GM19193 (cell line): ENCODE data around the gene RAD9A.

Experiments used
- POLR2A ChIP-seq: IDR thresholded peaks from 4 replicates; pipeline ENCODE4 v1.6.1; 2011; ENCODE audit not compliant: insufficient read depth, insufficient read length; ENCODE audit errors: extremely low read depth

Gene RAD9A

DNA sequence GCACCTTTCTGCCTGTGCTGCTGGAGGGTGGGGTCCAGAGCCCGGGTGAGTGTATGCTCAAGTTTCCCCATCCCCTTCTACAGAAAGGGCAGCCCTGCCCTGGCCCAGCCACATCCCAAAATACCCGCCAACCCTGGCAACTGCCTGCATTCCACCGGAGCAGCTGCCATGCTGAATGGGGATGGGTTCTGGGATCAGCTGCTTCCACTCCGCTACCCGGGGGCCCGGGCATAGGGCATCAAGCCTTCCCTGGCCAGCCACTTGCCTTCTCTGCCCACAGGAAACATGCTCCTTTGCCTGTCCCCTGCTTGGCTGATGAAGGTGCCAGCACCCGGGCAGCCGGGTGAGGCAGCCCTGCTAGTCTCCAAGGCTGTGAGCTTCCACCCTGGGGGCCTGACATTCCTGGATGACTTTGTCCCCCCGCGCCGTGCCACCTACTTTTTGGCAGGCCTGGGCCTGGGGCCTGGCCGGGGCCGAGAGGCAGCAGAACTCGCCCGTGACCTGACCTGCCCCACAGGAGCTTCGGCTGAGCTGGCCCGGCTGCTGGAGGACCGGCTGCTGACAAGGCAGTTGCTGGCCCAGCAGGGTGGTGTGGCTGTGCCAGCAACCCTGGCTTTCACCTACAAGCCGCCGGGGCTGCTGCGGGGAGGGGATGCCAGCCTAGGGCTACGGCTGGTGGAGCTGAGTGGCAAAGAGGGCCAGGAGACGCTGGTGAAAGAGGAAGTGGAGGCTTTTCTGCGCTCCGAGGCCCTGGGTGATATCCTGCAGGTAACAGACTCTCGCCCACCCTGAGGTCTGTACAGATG is 26.9 kb downstream of the RAD9A start:
- no peak for TF ChIP-seq POLR2A

DNA sequence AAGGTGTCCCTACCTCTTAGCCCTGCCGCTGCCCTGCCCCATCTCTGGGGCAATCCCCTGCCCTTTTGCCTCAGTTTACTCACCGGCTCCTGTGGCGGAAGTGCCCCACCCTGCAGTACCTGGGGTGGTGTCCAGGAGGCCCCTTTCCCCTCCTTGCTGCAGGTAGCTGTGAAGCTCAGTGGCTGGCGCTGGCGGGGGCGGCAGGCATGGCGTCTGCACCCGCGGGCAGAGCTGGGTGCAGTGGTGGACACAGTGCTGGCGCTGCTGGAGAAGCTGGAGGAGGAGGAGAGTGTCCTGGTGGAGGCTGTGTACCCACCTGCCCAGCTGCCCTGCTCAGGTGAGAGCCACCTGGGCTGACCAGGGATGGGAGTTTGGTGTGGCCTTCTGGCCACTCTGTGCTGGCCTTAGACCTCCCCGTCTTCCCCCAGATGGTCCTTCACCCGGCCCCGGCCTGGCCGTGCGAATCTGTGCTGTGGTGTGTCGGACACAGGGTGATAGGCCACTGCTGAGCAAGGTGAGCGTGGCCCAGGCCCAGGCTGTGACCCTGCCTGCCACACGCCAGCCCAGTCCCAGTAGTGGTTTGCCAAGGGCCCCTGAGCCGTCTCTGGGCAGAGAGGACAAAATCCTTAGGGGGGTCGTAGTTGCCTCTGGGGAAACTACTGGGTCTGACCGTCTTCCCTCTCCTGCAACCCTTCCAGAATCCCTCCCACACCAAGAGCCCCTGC is 27.7 kb downstream of the RAD9A start:
- no peak for TF ChIP-seq POLR2A

GRCh38 chr11:67420147-67420645 is 28.4 kb downstream of the RAD9A start:
- no peak for TF ChIP-seq POLR2A

GRCh38 chr11:67420646-67421429 is 29.1 kb downstream of the RAD9A start:
- TF ChIP-seq POLR2A, result no peak

DNA sequence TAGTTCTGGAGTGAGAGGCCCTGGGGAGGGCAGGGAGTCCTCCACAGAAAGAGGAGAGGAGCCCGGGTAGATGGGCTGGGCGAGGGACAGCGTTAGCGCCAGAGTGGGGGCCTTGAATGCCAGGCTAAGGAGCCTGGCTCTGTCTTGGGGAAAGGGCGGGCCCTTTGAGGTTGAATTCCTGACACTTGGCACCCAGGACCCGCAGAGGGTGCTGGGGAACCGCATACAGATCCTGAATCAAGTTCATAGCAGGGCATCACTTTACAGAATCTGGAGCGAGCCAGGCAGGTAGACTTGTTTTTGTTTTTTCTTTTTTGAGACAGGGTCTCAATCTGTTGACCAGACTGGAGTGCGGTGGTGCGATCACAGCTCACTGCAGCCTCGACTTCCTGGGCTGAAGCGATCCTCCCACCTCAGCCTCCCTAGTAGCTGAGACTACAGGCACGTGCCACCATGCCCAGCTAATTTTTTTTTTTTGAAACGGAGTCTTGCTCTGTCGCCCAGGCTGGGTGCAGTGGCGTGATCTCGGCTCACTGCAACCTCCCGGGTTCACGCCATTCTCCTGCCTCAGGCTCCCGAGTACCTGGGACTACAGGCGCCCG is 29.7 kb downstream of the RAD9A start:
- TF ChIP-seq POLR2A, result no peak

DNA sequence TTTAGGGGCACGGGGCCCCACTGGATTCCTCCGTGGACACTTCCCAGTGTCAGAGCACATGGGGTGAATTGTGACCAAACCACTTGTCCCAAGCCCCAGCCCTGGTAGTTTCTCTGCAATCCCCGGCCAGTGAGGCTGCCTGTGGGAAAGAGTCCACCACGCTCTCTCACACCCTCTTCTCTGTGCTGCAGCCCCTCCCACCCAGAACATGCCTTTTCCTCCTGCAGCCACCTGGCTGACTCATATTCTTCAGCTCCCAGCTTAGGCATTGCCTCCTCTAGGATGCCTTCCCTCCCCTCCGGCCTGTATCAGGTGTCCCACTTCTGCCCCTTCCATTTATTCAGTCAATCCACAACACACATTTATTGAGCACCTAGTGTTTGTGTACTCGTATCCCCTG is 31.1 kb downstream of the RAD9A start:
- no peak for TF ChIP-seq POLR2A

GRCh38 chr11:67423466-67423865 is 31.7 kb downstream of the RAD9A start:
- no peak for TF ChIP-seq POLR2A

GRCh38 chr11:67423891-67424613 is 32.3 kb downstream of the RAD9A start:
- TF ChIP-seq POLR2A, result no peak

GRCh38 chr11:67428052-67429001 is 36.5 kb downstream of the RAD9A start, which contains the start of gene RPS6KB2:
Gene RPS6KB2, plus strand, starts transcription at chr11:67428494. Its CDS starts 52 bp downstream, at chr11:67428546.
- peak; percentile 91 for TF ChIP-seq POLR2A

DNA sequence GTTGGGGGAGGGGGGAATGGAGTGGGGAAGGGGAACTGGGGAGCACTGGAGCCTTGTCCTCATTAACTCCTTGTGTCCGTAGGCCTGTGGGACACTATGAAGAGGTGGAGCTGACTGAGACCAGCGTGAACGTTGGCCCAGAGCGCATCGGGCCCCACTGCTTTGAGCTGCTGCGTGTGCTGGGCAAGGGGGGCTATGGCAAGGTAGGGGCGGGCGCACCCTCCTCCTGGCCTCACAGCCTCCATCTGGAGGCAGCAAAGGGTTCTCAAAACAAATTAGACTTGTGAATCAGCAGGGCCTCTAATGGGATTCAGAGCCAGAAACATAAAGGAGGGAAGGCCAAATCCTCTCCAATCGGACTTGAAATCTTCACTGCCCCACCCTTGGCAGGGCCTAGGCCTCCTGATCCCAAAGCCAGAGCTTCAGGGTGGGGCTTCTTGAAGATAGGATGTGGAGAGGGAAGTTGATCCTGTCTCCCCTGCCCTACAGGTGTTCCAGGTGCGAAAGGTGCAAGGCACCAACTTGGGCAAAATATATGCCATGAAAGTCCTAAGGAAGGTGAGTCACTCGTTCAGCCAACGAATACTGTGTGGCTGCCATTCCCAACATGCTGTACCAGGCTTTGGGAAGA is 37.4 kb downstream of the RAD9A start:
- TF ChIP-seq POLR2A, result no peak

- no peak for TF ChIP-seq POLR2A
Measured at GRCh38 chr11:67429722-67430121, 37.9 kb downstream of the RAD9A start.

DNA sequence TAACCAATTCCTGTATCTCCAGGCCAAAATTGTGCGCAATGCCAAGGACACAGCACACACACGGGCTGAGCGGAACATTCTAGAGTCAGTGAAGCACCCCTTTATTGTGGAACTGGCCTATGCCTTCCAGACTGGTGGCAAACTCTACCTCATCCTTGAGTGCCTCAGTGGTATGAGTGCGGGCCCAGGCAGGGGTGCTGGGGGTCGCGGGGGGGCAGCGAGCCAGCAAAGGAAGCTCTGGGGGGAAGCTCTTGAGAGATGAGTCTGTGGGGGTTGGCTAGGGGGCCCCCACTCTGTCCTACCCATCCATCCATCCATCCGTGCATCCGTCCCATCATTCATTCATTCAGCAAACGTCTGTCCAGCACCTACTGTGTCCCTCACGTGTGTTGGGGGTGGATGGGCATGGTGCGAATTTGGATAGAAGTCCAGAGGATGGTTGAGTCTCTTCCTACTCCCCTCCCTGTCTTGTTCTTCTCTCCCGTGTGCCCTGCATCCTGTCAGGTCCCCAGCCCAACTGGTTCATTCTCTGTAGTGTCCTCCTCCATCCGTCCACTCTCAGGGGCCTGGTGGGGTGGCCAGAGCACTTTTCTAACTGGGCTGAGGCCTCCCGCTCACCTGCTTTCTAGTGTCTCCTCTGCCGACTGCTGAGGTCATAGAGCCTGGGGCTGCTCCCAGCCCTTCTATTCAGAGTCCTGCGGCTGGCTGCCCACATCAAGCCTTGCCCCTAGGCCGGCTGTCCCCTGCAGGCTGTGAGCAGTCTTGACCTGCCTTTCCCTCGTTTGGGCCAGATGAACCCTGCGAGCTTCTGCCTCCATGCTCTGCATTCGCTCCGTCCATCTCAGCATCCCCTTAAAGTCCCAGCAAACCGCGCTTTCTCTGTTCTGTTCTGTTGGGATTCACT is 39.8 kb downstream of the RAD9A start:
- TF ChIP-seq POLR2A, result peak; percentile 5
